Kidney (tissue), 14 donors: Measurements from ENCODE around the gene CSPG4. TPM values are rescaled to one million over a fixed set of nuclear protein-coding genes. Genes with fewer than 3 reads are reported as not detected.
"Not testable (repeated sequence)": the region's sequence is repeated elsewhere in the genome, so short reads cannot be mapped to it uniquely, and the experiment has no call there.

Source experiments
- DNase-seq, 5 donors: peaks; one replicate each; pipeline ENCODE4 v3.0.0-alpha.2; 2013 to 2020
- FAIRE-seq: peaks from 2 replicates; lab custom pipeline; 2012; peaks lifted over from hg19 to GRCh38; lab: Jason Lieb, UNC
- H3K27ac ChIP-seq, 2 donors: one replicate each; pipeline ENCODE4 v1.7.0; 2013; ENCODE audit warnings: low read depth in 2 of 2, low read length in 2 of 2, inconsistent platforms in 1 of 2
- H3K27me3 ChIP-seq: one replicate; pipeline ENCODE4 v1.7.1; 2013; ENCODE audit warnings: low read length, inconsistent platforms; ENCODE audit not compliant: control insufficient read depth, insufficient read depth
- H3K36me3 ChIP-seq, 3 donors: one replicate each; pipeline versions ENCODE4 v1.7.0 to v1.7.1; 2013; ENCODE audit warnings: low read length in 3 of 3, control low read depth in 1 of 3, inconsistent platforms in 1 of 3; ENCODE audit not compliant: insufficient read depth in 3 of 3, control insufficient read depth in 2 of 3
- H3K4me1 ChIP-seq, 3 donors: one replicate each; pipeline versions ENCODE4 v1.7.0 to v1.7.1; 2013; ENCODE audit warnings: low read length in 3 of 3, inconsistent platforms in 1 of 3, low read depth in 1 of 3; ENCODE audit not compliant: control insufficient read depth in 2 of 3, insufficient read depth in 2 of 3
- H3K4me3 ChIP-seq, 3 donors: one replicate each; pipeline versions ENCODE4 v1.7.0 to v1.8.1; 2013; ENCODE audit warnings: low read length in 3 of 3, control low read depth in 1 of 3, inconsistent platforms in 1 of 3
- H3K9ac ChIP-seq, 3 donors: one replicate each; pipeline versions ENCODE4 v1.7.0 to v1.7.1; 2013; ENCODE audit warnings: low read length in 3 of 3, control low read depth in 1 of 3, inconsistent platforms in 1 of 3
- H3K9me3 ChIP-seq, 3 donors: one replicate each; pipeline versions ENCODE4 v1.7.0 to v1.7.1; 2013; ENCODE audit warnings: low read length in 3 of 3, control low read depth in 1 of 3, inconsistent platforms in 1 of 3; ENCODE audit not compliant: control insufficient read depth in 2 of 3, insufficient read depth in 1 of 3
- intact Hi-C: fragments of 100-400 bp; cut with DNase I; formaldehyde crosslinking; loops from one replicate; pipeline ENCODE4 v1.11.1; 2022
- polyA plus RNA-seq: library from polyadenylated mRNA; stranded (reverse); fragments of 350-450 nt; fragmentation: Illumina TruSeq; extraction: RNeasy Lipid Tissue Mini Kit (QIAGEN cat#74804); gene quantifications from one replicate; pipeline ENCODE4 v1.2.3, GENCODE V29; 2014; ENCODE audit warnings: low read depth, low replicate concordance; ENCODE audit not compliant: insufficient read depth
- total RNA-seq: library from RNA; stranded (reverse); fragmentation: NEBNext Ultra II Directional; extraction: Animal tissue kit (Norgen Biotek cat#: 25700); gene quantifications from one replicate; pipeline ENCODE4 v1.2.1, GENCODE V29; 2021
- TF ChIP-seq, protein P1 (sequence below): IDR thresholded peaks from 3 replicates; pipeline ENCODE4 v1.5.1; 2012; ENCODE audit warnings: mild to moderate bottlenecking, moderate library complexity, borderline replicate concordance; ENCODE audit not compliant: insufficient read depth; ENCODE audit errors: extremely low read depth
- donor health status: control.
- donor health status: control.
- donor health status: control.
- donor health status: control.
- donor health status: control.
- donor health status: DM: yes; HTN: yes; CAD: no.
- donor health status: Normal renal cell carcinoma (clear cell type).

The CSPG4 gene
- total and polyA plus RNA-seq, 2 donors from 2014 or later, result 4.4 to 30.7 TPM

DNA sequence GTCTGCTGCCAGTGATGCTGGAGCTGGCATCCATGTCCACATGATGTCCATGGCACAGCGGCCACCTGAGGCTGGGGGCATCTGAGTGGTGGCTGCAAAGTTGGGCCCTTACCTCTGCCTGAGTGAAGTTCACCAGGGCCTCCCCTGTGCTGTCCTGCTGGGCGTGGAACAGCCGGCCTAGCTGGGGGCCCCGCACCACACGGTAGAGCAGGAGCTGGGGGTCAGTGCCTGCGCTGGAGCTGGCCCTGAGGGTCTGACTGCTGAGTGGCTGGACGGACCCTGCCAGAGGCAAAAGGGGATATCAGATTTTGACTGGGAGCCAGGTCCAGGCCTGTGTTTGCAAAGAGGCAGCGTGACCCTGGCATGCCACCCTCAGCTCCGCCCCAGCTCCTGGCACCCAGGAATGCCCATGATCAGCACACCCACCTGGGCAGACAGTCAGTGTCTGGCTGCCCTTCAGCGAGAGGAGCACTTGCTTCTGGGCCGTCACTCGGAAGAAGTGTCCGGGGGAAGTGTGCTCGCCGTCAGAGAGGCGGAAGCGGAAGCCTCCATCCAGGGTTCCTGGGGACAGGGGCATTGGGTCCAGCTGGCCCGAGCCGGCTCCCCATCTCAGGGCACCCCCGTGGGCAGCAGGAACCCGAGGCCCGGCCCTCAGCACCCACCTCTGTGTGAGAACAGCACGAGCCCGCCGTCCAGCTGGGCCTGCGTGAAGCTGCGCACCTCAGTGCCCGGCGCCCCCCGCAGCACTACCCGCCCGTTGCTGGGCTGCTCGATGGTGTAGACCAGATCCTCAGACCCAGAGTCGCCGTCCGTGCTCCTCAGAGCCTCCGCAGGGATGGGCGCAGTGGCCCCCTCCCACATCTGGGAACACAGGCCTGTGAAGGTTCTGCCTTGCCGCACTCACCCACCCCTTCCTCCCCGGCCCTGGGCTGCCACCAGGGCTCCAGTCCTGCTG is 30.2 kb downstream of the CSPG4 start:
- Histone ChIP-seq H3K9ac (no peak overlapping the region), H3K27me3 (no peaks in the 10 kb centered on the region), H3K36me3 (no peaks in the 10 kb centered on the region), H3K4me1 (no peaks in the 10 kb centered on the region), H3K9me3 (no peaks in the 10 kb centered on the region), H3K27ac (no peak overlapping the region), H3K4me3 (no peak overlapping the region)
- DNase-seq (no peak), FAIRE-seq (no peak)
- TF ChIP-seq, protein P1, sequence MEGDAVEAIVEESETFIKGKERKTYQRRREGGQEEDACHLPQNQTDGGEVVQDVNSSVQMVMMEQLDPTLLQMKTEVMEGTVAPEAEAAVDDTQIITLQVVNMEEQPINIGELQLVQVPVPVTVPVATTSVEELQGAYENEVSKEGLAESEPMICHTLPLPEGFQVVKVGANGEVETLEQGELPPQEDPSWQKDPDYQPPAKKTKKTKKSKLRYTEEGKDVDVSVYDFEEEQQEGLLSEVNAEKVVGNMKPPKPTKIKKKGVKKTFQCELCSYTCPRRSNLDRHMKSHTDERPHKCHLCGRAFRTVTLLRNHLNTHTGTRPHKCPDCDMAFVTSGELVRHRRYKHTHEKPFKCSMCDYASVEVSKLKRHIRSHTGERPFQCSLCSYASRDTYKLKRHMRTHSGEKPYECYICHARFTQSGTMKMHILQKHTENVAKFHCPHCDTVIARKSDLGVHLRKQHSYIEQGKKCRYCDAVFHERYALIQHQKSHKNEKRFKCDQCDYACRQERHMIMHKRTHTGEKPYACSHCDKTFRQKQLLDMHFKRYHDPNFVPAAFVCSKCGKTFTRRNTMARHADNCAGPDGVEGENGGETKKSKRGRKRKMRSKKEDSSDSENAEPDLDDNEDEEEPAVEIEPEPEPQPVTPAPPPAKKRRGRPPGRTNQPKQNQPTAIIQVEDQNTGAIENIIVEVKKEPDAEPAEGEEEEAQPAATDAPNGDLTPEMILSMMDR, result no peak
- intact Hi-C loops, result no loop called here

DNA sequence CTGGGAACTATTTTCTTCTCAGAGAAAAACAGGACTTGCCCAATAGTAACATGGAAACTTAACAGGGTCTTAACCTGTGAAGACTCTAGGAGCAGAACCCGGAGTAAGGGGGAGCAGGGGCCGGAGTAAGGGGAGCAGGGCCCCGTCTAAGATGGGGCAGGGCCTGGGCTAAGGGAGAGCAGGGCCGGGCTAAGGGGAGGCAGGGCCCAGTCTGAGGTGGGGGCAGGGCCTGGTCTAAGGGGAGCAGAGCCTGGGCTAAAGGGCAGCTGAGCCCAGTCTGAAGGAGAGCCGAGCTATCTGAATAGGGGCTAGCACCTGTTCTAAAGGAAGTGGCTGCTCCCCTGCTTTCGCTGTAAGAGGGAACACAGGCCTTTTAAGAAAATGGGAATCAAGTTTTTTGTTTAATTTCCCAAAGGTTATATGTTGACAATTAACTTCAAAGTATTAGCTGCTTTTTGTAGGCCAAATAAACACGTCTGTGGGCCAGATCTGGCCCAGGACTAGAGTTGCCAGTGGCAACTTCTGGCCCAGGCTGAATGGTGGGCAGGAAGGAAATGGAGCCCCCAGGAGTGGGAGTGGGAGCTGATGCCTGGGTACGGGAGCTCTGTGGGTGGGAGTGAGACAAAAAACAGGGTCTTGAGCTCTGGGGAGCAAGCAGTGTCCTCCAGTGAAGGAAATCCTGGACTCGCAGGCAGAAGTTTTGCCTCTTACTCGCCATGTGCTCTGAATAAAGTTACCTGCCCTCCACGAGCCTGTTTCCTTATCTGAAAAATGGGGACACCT is 32.5 kb downstream of the CSPG4 start:
- intact Hi-C loops, result no loop called here
- Histone ChIP-seq H3K27ac (no peak overlapping the region), H3K4me3 (no peak overlapping the region), H3K36me3 (no peaks in the 10 kb centered on the region), H3K27me3 (no peaks in the 10 kb centered on the region), H3K9me3 (no peaks in the 10 kb centered on the region), H3K4me1 (no peaks in the 10 kb centered on the region), H3K9ac (no peak overlapping the region)
- TF ChIP-seq, protein P1, result no peak
- FAIRE-seq (no peak), DNase-seq (no peak)

DNA sequence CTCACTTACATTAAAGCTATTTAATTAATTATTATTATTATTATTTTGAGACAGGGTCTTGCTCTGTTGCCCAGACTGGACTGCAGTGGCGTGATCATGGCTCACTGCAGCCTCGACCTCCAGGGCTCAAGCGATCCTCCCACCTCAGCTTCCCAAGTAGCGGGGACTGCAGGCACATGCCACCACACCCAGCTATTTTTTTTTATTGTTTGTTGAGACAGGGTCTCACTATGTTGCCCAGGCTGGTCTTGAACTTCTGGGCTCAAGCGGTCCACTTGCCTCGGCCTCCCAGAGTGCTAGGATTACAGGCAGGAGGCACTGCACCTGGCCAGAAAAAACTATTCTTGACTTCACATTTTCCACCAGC is 34.3 kb downstream of the CSPG4 start:
- intact Hi-C loops, result not testable (repeated sequence)

More for the DNA sequence above, 34.3 kb downstream of the CSPG4 start:
- not testable (repeated sequence) for H3K9ac ChIP-seq, DNase-seq, FAIRE-seq, H3K9me3 ChIP-seq, H3K4me1 ChIP-seq, H3K27me3 ChIP-seq, H3K4me3 ChIP-seq, H3K27ac ChIP-seq, H3K36me3 ChIP-seq
